NCI-H774 (cell line): ENCODE measurements around the gene CCNF.

Experiments
- DNase-seq: peaks from one replicate; lab custom pipeline; 2025; lab: John Stamatoyannopoulos, UW

The CCNF gene, protein sequence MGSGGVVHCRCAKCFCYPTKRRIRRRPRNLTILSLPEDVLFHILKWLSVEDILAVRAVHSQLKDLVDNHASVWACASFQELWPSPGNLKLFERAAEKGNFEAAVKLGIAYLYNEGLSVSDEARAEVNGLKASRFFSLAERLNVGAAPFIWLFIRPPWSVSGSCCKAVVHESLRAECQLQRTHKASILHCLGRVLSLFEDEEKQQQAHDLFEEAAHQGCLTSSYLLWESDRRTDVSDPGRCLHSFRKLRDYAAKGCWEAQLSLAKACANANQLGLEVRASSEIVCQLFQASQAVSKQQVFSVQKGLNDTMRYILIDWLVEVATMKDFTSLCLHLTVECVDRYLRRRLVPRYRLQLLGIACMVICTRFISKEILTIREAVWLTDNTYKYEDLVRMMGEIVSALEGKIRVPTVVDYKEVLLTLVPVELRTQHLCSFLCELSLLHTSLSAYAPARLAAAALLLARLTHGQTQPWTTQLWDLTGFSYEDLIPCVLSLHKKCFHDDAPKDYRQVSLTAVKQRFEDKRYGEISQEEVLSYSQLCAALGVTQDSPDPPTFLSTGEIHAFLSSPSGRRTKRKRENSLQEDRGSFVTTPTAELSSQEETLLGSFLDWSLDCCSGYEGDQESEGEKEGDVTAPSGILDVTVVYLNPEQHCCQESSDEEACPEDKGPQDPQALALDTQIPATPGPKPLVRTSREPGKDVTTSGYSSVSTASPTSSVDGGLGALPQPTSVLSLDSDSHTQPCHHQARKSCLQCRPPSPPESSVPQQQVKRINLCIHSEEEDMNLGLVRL

DNA sequence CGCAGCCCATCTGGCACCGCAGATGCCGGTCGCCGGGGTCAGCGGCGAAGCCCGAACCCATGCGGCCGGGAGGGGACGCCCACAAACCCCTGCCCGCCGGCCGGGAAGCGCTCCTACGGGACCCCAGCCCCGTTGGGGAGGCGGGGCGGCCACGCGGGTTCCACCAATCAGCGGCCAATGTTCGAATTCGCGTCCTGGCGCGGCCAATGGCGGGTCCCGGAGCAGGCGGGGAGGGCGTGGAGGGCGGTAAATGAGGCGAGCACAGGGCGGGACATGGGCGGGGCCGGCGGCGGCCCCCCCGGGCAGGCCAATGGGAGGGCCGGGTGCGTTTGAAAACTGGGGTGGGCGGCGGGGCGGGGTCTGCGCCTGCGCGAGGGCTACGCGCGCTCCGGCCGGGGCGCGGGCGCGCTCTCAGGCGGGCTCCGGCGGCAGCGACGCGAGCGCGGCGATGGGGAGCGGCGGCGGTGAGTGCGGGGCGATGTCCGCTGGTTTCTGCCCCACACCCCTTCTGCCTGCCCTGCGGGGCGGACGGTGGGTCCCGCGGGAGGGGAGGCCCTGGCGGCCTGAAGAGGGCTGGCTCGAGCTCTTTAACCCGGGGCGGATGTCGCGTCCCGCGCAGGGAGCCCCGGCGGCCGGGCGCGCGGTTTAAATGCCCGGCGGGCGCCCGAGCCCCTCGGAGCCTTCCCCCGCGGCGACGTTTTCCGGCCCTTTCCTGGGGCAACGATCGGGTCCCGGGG lies at the start of gene CCNF:
CCNF (plus strand) TSS at position 414 of the 737 bp plus-strand sequence; CDS start at position 449, 35 bp downstream.
- DNase-seq, result peak; percentile 87

DNA sequence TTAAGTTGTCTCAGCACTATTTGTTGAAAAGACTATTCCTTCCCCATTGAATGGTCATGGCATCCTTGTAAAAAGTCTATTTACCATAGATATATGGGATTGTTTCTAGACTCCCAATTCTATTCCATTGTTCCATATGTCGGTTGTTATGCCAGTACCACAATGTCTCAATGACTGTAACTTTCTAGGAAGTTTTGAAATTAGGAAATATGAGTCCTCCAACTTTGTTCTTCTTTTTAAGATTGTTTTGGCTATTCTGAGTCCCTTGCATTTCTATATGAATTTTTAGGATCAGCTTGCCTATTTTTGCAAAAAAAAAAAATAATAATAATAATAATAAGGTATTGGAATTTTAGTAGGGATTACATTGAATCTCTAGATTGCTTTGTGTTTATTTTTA lies 45.7 kb upstream of the CCNF start:
- DNase-seq, result no peak

DNA sequence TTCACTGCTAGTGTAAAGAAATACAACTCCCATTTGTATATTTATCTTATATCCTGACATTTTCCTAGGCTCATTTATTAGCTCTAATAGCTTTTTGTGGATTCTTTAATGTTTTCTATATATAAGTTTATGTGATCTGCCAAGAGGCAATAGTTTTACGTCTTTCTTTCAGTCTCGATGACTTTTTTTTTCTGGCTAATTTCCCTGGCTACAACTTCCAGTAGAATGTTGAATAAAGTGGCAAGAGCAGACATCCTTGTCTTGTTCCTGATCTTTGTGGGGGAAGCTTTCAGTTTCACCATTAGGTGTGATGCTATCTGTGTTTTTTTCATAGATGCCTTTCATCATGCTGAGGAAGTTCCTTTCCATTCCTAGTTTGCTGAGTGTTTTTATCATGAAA lies 44.8 kb upstream of the CCNF start:
- DNase-seq, result no peak

DNA sequence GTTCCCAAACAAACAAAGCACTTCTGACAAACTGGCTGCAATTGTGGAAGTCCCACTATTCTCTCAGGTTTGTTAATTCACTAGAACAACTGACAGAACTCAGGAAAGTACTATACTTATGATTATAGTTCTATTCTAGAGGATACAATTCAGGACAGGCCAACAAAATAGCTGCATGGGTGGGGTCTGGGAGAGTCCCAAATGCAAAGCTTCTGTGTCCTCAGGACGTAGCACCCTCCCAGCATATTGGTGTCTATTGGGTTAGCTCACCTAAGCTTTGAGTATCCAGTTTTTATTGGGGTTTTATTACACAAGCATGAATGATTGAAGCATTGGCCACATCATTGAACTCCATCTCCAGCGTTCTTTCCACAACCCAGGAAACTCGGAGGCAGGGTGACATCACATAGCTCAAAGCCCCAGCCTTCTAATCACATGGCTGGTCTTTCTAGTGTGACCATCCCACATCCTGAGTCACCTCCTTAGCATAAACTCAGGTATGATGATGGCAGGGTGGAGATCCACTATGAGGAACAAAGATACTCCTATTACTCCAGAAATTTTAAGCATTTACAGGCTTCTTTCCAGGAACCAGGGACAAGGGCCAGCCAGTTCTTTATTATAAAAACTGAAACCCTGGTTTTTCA lies 43.9 kb upstream of the CCNF start:
- no peak for DNase-seq

DNA sequence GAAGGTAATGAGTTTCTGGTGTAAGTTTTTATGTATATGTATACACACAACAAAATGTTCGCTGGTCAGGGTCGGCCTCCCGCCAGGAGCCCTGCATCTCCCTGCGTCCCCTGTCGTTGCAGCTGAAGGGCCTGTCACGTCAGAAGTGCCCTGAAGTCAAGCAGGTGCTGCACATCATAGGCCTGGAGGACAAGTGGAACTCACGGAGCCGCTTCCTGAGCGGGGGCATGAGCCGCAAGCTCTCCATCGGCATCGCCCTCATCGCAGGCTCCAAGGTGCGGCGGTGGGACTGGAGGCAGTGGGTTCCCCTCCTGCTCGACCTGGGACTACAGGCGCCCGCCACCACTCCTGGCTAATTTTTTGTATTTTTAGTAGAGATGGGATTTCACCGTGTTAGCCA lies 43.3 kb upstream of the CCNF start:
- peak; percentile 38 for DNase-seq

DNA sequence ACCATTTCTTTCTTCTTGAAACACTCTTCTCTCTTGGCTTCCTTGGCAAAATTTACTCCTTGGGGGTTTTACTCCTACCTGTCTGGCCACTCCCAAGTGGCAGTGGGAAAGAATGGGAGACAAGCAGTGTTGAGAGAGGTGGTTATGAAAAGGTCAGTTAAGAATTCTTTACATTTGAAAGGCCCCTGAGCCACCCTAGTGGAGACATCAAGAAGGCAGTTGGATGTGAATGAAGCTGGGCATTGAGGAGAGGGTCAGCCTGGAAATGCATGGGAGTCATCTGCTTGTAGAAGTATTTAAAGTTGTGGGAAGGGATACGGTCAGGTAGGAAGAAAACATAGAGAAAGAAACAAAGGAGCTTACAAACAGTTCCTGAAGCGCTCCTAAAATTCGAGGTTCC lies 42.3 kb upstream of the CCNF start:
- peak; percentile 6 for DNase-seq

DNA sequence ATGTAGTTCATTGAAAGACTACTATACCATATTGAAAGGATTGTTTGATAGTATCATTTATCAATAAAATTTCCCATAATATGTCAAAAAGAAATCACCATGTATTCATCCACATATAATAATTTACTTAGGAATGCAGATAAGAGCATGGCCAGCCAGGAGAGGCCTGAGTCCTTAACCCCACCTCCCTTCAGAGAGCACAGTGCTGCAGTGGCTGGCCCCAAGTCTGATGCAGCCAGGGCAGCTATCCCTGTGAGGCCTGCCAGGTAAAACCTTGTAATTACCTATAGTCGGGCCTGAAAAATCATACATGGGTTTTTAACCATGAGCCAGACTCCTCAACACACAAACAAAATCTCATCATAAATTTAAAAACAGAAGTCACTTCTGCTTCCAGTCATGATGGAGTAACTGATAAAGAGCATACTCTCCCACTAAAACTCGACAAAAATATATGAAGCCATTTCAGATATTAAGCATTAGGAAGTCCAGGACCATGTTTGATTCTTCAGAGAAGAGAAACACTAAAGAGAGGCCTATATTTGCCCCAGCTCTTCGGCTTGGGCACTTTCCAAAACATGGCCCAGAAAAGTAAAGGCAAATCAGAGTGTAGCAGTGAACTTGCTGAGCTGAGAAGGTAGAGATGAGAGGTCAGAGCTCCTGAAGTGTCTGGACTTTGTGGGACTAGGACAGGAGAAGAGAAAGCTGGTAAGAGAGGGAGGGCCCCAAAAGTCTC lies 40.9 kb upstream of the CCNF start:
- no peak for DNase-seq

DNA sequence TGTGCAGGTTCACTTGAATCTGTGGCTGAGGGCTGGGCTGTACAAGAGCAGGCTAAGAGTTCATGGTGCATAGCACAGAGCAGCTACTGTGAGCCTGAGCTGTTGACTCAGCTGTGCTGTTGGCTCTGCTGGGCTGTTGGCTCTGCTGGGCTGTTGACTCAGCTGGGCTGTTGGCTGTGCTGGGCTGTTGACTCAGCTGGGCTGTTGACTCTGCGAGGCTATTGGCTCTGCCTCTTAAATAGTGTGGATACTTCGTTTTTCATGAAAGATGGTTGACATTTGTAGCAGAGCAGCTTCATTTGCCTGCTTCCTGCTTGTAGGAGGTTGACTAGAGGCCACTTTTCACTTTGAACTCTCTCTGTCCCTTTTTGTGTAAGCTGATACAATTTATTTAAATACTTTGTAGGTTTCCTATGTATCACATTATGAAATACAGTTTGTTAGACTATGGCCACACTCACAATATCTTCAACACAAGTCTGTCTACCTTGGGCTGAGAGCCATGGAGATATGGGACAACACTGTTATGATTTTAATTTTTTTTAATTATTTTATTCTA lies 40.3 kb upstream of the CCNF start:
- peak; percentile 87 for DNase-seq

DNA sequence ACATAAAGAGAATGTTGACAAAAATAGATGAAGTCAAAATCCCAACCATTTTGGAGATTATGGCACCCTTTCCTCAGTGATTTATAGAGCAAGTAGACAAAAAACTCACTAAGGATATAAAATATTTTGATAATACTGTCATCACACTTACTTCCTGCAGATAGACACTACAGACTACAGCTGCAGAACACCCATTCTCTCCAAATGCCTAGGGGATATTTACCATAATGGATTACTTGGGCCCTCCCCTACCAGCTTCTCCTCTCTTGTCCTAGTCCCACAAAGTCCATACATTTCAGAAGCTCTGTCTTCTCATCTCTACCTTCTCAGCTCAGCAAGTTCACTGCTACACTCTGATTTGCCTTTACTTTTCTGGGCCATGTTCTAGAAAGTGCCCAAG lies 37.2 kb upstream of the CCNF start:
- DNase-seq, result no peak

DNA sequence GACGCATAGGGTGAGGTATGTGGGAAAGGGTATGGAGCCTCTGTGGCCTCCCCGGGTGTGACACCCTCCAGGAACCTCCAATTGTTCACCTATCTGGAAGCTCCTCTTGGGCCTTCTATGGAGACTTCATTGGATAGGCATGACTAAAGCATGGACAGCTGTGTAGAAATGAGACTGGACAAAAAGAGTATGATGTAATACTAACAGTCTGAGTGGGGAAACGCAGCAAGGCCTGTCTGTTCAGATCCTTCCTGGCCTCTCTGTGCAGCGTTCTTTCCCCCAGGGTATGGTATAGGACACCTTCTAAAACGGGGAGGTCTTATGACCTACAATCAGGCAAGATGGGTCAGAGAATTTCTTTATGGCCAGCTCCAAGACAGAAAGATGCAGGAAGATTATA lies 30.7 kb upstream of the CCNF start:
- DNase-seq, result no peak

DNA sequence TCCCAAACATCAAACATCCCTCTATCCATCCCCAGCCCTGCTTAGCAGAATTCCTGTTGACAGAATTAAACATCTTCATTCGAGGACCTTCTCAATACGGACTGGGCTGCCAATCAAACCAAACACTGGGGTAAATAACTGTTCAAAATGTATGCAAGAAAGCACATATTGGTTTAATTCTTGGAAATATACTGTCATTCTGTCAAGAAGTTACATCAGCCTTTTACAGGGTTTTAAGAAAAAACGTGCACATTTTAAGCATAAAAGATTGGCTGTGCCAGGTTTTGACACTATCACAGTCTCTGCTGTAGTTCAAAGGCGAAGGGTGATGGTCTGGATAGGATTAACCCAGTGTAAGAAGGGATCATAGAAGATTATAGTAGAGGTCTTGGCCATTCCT lies 25.1 kb upstream of the CCNF start:
- DNase-seq, result no peak

DNA sequence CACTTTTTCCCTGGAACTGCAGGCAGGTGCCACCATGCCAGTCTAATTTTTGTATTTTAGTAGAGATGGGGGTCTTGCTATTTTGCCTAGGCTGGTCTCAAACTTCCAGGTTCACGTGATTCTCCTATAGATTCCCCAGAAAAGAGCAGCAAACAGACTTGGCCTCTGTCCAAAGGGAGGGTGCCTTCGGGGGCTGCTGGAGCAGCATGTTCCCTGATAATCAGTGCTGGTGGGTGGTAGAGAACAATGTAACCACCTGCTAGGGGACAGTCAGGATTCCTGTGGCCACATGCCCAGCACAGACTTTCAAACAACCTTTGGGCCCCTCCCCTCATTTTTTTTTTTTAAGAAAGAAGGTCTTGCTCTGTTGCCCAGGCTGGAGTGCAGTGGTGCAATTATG lies 14.2 kb upstream of the CCNF start:
- no peak for DNase-seq

DNA sequence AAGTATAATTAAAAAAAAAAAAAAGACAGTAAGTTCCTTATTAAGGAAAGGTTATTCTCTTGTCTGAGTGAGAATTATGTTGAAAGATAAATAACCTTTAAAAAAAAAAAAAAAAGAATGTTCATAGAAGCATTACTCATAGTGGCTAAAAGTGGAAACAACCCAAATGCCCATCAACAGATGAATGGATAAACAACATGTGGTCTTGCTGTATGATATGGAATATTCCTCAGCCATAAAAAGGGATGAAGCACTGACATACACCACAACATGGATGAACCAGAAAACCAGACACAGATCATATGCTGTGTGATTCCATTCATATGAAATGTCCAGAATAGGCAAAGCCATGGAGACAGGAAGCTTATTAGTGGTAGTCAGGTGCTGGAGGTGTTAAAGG lies 9.2 kb upstream of the CCNF start:
- DNase-seq, result no peak

DNA sequence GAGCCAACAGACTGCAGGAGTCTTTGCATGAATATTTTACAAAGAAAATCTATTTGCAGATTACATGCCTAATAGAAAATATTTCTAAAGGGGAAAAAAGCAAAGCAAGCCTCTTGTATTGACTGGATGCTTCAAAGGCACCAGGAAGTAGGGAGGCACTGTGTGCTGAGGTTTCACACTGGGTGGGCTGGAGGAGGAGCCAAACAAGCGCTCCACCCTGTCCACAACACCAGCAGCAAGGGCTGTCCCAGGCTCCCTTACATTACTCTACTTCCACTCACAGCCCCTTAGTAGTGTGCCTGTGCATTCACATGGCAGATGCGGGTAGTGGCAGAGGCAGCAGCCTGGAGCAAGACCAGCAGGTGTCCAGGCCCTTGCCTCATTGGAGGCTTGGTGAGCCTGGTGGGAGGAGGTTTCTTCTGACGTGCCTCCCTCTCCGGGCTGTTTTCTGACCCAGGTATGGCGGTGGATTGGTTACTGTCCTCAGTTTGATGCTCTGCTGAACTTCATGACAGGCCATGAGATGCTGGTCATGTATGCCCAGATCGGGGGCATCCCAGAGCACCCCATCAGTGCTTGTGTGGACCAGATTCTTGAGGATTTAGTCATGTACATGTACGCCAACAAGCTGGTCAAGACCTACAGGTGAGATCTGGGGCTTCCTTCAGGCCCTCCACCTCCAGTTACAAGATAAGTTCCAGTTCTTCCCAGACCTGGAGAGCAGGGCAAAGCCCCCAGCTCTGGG lies 7.0 kb upstream of the CCNF start:
- DNase-seq, result no peak

DNA sequence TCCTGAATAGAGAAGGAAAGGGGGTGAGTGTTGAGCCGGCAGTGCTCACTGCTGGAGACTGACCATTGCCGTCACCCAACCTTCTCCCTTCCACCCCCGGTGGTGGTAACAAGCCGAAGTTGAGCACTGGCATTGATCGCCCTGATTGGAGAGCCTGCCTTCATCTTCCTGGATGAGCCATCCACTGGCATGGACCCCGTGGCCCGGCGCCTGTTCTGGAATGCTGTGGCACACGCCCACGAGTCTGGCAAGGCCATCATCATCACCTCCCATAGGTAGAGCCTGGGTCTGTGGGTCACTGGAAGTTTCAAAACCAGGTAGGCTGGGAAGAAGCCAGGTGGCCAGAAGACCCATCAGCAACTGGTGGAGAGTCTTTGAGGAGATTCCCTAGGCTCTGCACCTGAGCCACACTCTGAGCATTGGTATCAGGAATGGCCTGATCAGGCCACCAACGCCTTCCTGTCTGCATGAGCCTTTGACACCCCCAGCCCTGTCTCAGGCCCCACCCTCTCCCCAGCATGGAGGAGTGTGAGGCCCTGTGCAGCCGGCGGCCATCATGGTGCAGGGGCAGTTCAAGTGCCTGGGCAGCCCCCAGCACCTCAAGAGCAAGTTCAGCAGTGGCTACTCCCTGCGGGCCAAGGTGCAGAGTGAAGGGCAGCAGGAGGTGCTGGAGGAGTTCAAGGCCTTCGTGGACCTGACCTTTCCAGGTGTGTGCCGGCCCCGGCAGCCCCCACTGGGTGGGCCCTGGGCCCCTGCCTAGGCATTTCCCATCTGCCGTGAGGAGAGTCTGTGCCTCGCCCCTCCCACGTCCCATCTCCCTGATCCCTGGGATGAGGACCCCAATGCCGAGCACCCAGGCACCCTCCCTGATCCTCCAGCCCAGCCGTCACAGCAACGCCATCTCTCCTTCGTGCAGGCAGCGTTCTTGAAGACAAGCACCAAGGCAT lies 4.9 kb upstream of the CCNF start:
- DNase-seq, result no peak

DNA sequence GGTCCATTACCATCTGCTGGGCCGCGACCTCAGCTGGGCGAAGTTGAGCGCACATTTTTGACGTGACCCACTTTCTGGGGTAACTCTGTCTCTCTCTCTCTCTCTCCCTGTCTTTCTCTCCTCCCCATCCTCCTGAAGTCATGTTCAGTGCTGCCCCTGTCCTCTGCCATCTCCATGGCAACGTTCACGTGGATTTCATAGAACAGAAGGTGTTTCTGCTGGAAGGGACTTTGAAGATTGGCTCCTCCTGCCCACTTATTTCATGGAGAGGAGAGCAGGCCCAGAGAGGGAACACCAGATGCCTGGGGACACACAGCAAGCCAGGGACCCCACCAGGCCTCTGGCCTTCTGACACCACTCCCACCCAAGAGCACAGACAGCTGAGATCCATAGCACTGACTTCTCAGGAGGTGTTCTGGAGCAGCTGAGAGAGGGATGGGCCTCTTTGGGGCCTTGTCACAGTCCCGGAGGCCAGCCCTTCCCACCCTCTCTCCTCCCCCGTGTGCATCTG lies 4.2 kb upstream of the CCNF start:
- no peak for DNase-seq

DNA sequence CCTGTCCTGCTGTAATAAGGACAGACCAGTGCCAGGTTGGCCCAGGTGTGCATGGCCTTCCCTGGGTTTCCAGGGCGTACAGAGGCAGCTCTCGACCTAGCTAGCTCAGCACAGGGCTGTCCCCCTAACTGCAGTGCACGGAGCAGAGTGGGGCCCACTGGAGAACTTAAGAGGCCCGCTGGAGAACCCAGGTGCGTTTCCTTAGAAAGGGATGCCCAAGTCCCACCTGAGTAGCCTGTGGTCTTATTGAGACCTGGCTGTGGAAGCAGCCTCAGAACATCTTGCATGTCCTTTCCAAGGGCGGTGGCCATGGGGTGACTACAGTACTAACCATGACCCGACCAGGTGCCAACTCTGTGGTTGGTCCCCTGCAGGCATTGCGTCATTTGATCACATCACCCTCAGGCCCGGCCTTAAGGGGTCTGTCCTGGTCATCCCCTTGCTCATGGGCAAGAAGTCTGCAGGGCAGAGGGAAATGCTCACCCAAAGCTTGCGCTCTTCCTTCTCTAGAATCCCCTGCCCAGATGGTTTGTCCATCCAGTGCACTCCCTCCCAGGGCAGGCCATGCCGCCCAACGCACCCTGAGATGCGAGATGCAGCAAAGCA lies 3.3 kb upstream of the CCNF start:
- DNase-seq, result no peak

DNA sequence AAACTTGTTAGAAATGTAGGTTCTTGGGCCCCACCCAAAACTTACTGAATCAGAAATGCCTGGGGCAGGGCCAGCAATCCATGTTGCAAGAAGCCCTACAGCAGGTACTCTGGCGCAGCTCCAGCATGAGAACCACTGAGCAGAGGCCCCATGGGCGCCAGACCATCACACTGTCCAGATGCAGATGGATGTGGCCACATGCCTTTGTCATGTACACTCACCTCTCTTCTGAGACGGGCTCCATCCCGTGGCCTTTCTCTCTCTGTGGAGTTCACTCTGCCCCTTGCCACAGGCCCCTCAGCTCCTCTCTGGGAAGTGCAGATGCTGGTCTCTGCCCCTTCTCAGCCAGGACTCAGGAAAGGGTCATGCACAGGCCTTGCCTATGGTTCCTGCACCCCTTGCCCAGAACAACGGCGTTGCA lies 2.3 kb upstream of the CCNF start:
- DNase-seq, result no peak

DNA sequence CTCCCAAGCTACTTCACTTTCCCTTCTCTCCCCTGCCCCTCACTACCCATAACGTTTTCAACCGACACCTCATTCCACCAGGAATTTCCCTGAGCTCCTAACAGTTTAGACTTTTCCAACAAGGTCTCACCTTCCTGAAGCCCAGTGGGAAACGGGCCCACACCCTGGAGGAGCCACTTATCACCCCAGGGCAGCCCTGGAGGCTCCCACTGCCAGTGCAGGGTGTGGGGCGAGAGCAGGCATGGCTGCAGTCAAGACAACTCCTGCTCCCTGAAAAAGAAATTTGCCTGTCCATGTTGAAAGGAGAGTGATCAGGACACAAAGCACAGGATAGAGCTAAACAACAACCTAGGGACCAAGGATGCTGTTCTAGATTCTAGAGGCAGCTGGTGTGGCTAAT lies 1.7 kb upstream of the CCNF start:
- DNase-seq, result no peak
